NCI-H2196 treated with DMSO at 0.1 percent for 48 hours (cell line): ENCODE results near the gene PNRC2.
"Not testable (repeated sequence)": the region's sequence is repeated elsewhere in the genome, so short reads cannot be mapped to it uniquely, and the experiment has no call there.

Experiments used
- DNase-seq: peaks from one replicate; lab custom pipeline; 2025; ENCODE audit not compliant: unreplicated experiment; lab: John Stamatoyannopoulos, UW

The PNRC2 gene

GRCh38 chr1:23947366-23947765 lies 12.3 kb upstream of the PNRC2 start:
- no peak for DNase-seq

- no peak for DNase-seq
Observed at GRCh38 chr1:23953020-23953419, 6.6 kb upstream of the PNRC2 start.

DNA sequence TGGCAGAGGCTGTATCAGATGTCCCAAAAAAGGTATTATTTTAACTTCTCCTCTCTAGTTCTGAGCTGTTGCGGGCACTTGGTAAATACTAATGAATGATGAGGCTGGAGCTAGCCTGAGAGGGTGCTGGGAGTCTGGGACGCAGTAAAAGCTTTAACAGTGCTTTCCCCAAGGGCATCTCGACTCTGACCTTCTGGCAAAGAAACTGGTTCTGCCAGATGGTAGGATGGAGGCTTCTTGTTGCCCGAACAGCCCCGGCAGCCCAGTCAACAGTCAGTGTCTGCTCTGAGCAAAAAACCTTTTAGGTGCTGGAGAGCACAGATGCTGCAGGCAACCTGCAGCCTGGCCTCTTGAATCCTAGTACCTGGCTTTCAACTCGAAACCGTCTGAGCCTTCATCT lies 2.5 kb upstream of the PNRC2 start:
- peak; percentile 54 for DNase-seq

DNA sequence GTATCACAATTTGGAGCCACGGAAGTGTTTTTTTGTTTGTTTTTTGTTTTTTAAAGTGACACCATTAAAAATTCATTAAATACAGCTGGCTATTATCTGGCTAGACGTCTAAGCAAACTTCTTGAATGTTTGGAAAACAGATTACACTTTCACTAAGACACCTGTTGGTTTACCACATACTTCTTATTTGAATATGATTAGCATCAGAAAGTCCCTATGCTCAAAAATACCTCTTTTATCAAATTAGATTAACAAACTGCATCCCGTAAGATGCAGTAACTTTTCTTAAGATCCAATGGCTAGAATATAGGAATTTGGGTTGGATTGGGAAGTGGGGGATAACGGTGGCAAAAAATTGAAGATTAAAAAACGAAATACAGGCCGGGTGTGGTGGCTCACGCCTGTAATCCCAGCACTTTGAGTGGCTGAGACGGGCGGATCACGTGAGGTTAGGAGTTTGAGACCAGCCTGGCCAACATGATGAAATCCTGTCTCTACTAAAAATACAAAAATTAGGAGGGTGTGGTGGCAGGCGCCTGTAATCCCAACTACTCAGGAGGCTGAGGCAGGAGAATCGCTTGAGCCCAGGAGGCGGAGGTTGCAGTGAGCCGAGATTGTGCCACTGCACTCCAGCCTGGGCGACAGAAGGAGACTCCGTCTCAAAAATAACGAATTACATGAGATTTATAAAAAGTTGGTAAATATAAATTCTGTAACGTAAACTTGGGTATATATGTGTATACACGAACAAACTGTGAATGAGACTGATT lies 1.4 kb upstream of the PNRC2 start:
- DNase-seq = not testable (repeated sequence)

DNA sequence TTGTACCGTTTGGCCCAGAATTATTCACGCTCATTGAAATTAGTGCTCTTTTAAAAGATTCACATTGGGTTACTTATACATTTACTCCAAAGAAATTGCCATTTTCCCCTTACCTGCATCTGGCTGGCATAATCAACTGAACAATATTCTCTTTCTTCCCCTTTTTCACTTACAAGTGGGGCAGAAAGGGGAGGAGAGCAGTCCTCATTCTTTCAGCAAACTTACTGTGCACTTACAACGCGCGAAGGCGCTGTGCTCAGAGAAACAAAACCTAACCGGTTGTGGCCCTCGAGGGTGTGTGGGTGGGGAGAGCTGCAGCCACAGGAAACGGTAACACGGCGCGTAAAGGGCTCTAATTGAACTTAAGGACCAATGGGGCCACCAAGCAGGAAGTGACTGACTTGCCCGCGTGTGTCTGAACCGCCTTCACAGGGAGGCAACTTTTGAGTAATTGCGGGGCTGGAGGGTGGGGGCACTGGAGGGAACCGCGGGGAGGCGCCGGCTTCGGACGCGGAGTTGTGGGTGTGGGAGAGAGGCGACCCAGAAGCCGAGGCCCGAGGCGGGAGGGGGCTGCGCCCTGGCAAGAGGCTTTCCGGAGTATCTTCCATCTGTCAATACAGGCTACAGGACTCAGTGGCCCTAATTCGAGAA lies 693 bp upstream of the PNRC2 start:
- peak; percentile 82 for DNase-seq

DNA sequence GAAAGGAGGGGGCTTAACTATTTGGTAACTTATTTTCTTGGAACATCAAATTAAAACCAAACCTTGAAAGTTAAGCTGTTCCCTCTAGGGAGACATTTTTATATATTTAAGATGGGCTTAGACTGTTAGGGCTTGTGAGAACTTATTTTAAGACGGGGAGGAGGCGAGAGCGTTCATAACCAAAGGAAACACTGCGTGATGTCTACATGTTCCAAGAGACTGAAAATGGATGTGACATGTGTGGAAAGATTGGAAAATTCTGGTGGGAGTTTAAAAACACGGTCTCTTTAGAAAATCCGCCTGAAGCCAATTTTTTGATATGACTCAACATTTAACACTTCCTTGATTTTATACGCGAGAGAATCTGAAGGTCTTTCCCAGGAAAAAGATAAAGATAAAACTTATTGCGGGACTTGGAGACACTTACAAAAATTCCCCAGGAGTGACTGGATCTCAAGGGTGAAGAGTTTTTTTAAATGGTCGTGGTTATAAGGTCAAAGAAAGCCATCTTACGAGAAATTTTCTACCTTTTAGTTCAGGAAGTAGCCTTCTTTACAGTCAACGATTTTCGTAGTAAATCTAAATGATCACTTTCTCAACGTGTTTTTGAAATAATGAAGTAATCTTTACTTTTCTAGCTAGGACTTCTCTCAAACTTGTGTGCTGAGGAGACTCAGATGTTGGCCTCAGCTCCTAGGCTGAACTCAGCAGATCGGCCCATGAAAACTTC lies 828 bp downstream of the PNRC2 start:
- DNase-seq = no peak

- DNase-seq = no peak
Observed at GRCh38 chr1:23963617-23964234, 4.1 kb downstream of the PNRC2 start.

GRCh38 chr1:23964235-23964668 lies 4.6 kb downstream of the PNRC2 start:
- no peak for DNase-seq

GRCh38 chr1:23964790-23965740 lies 5.4 kb downstream of the PNRC2 start:
- no peak for DNase-seq

DNA sequence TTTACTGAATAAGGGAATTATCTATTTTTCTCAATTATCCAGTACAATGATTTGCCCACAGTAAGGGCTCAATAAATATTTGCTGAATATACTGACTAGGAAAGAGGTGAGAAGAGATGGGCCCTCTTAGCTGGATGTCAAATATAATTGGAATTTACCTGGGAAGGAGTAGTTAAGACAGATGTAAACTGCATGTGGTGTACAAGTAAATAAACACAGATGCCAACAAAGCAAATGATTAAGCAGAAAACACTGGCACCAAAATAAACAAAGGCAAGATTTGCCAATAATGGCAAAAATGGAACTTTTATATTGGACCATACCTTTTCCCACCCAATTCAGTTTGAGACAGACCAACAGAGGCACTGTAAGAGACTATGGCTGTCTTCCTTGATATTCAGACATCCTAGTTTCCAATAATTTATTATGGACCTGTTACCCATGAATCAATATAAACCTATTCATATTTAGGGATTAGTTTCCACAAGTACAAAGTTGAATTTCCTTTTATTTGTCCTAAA lies 7.4 kb downstream of the PNRC2 start:
- no peak for DNase-seq

DNA sequence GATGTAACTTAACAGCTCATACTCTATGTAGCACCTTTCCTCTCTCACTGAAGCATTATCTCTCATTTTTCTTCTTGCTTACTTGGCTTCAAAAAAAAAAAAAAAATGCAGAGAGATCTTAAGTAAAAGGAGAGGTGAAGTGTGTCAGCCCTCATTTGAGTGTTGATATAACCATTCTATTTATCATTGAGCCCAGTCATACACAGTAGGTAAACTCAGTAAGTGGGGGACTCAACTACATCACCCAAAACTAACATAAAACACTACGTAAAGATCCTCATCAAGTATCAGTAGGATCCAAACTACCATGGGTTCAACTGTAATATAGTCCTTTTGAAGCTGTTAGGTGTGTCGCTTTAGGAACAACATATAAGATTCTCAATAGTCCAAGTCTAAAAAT lies 8.2 kb downstream of the PNRC2 start:
- no peak for DNase-seq

DNA sequence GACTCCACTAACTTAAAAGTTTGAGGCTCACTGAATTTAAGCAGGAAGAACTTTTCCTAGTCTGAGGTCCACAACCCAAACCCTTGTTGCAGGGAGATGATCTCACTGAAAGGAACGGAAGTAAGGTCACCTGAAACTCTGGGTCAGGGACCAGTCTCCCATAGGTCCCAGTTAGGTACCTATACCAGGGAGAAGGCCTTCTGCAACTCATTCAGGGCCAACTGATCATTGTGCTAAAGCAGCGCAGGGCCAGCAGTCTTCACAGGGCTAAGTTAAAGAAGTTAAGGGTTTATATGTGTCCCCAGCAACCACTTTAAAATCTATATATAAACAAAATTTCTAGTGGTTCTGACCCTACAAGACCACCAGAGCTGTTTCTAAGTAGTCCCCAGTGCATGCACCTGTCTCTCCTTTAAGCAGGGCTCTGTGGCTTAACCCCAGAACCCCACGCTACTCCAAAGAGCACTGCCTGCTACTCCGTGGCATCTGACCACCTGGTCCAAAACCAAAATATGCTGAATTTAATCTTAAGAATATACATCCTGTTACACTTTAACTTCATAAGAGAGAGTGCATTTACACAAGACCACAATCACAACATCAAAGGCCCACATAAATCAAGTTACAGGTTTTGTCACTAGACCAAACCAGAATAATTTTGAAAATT lies 17.7 kb downstream of the PNRC2 start:
- no peak for DNase-seq

GRCh38 chr1:23977854-23978191 lies 18.2 kb downstream of the PNRC2 start:
- DNase-seq = no peak

- no peak for DNase-seq
Observed at GRCh38 chr1:23978805-23979204, 19.2 kb downstream of the PNRC2 start.

DNA sequence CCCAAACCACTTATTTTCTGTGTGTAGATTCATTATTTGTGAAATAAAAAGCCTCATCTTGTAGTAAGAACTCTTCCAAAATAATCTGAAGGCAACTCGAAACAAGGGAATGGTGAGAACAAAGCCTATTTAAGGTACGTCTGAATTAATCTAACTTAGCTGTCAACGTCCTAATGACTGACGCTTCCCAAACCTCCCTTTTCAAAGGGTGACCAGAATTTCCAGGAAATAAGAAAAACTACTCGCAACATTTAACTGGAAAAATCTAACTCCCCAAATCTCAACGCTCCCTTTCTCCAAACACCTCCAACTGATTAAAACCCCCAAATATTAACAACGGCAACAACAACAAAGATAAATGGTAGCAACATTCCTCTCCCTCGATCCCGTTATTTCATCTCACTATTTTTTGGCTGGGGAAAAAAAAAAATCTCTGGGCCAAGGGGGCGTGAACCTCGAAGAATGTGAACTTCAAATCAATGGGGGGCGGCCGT lies 19.8 kb downstream of the PNRC2 start:
- DNase-seq = no peak

- peak; percentile 98 for DNase-seq
Observed at GRCh38 chr1:23979881-23980727, 20.5 kb downstream of the PNRC2 start, which contains the start of gene SRSF10. Gene SRSF10 (minus strand): TSS chr1:23980327. CDS start chr1:23980255, 72 bp downstream.

DNA sequence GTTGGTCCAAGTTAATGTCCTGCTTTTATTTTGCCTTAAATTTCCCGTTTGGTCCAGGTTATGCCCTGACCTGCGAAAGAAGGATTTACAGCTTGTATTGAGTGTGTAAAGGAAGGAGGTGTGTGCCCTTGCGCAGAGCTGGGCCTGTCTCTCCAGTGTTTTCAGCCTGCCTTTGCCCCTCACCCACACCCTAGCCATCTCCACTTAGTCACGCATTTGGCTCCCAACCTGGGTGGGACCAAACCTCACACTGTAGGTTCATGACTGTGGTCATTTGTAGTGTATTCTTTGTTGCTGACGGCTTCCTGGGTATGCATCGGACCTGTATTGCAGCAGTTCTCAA lies 21.1 kb downstream of the PNRC2 start:
- peak; percentile 66 for DNase-seq

DNA sequence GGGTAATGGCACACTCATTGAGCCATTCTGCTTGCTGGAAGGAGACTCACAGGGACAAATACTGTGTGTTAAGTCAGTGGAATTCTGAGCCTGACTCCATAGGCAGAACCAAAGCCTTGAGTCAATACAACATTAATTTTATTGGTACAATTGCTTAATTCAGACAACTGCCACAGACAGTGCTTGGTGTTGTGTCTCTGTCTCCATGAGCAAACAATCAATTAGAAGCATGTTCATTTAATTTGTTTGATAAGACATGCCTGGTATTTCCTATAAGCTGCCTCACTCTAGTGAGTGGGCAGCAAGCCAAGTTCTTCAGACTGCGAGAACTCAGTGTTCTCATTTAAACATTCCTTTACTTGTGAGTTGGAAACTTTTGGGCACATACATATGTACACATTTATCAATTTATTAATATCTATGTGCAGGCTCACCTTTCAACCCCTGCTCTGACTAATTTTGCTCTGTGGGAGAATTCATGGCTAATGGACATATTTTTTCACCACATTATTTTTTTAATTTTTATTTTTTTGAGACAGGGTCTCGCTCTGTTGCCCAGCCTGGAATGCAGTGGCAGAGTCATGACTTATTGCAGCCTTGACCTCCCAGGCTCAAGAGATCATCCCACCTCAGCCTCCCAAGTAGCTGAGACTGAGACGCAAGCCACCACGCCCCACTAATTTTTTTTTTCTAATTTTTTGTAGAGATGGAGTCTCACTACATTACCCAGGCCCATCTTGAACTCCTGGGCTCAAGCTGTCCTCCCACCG lies 25.0 kb downstream of the PNRC2 start:
- DNase-seq = no peak
